ENCODE results near the gene MPEG1.

The MPEG1 gene

GRCh38 chr11:59212744-59213631 lies at the start of gene MPEG1:
TSS of gene MPEG1 (minus strand) at chr11:59212927. CDS start at chr11:59212865, 62 bp downstream.
- no peak for DNase-seq

- DNase-seq, result no peak
Observed at GRCh38 chr11:59262177-59262818, 49.6 kb upstream of the MPEG1 start.

- DNase-seq, result no peak
Observed at GRCh38 chr11:59261150-59261549, 48.4 kb upstream of the MPEG1 start.

GRCh38 chr11:59259867-59260475 lies 47.2 kb upstream of the MPEG1 start:
- DNase-seq, result no peak

- DNase-seq, result no peak
Observed at GRCh38 chr11:59259047-59259446, 46.3 kb upstream of the MPEG1 start.

- DNase-seq, result no peak
Observed at GRCh38 chr11:59255281-59255680, 42.6 kb upstream of the MPEG1 start.

- DNase-seq, result no peak
Observed at GRCh38 chr11:59254286-59254685, 41.6 kb upstream of the MPEG1 start.

- DNase-seq, result no peak
Observed at GRCh38 chr11:59253001-59253400, 40.3 kb upstream of the MPEG1 start.

GRCh38 chr11:59249535-59249934 lies 36.8 kb upstream of the MPEG1 start:
- no peak for DNase-seq

GRCh38 chr11:59247531-59248227 lies 35.0 kb upstream of the MPEG1 start:
- DNase-seq, result peak; percentile 5

GRCh38 chr11:59243633-59244032 lies 30.9 kb upstream of the MPEG1 start:
- DNase-seq, result no peak

- no peak for DNase-seq
Observed at GRCh38 chr11:59240322-59240721, 27.6 kb upstream of the MPEG1 start.

- no peak for DNase-seq
Observed at GRCh38 chr11:59226396-59226795, 13.7 kb upstream of the MPEG1 start.

GRCh38 chr11:59225017-59225416 lies 12.3 kb upstream of the MPEG1 start:
- DNase-seq, result no peak

- no peak for DNase-seq
Observed at GRCh38 chr11:59224351-59224928, 11.7 kb upstream of the MPEG1 start.

- no peak for DNase-seq
Observed at GRCh38 chr11:59223611-59224010, 10.9 kb upstream of the MPEG1 start.

GRCh38 chr11:59223177-59223576 lies 10.4 kb upstream of the MPEG1 start:
- no peak for DNase-seq

- DNase-seq, result peak; percentile 38
Observed at GRCh38 chr11:59222464-59223060, 9.8 kb upstream of the MPEG1 start.

- DNase-seq, result no peak
Observed at GRCh38 chr11:59221441-59221840, 8.7 kb upstream of the MPEG1 start.

GRCh38 chr11:59219836-59220235 lies 7.1 kb upstream of the MPEG1 start:
- no peak for DNase-seq

GRCh38 chr11:59218893-59219292 lies 6.2 kb upstream of the MPEG1 start:
- no peak for DNase-seq

GRCh38 chr11:59218319-59218718 lies 5.6 kb upstream of the MPEG1 start:
- no peak for DNase-seq
